ENCODE measurements around the gene TSC1.

GRCh38 chr9:132989414-132989996 lies 45.1 kb upstream of the TSC1 start:
- TF ChIP-seq CTCF (IDR thresholded peaks at IDR 0.05) = no peak
- TF ChIP-seq POLR2A (IDR thresholded peaks at IDR 0.05) = no peak

All from suprapubic skin (tissue), 3 donors.